H9 (cell line): ENCODE data around the gene NTRK2. TPM values are rescaled to one million over a fixed set of nuclear protein-coding genes. Genes with fewer than 3 reads are reported as not detected.

ENCODE experiments used
- DNase-seq: peaks from one replicate; pipeline ENCODE4 v3.0.0-alpha.2; 2017
- H2AFZ ChIP-seq: one replicate; pipeline ENCODE4 v1.6.1; 2013; ENCODE audit warnings: mild to moderate bottlenecking, low read length, control low read depth, moderate library complexity
- H2AK5ac ChIP-seq: 2 replicates; pipeline ENCODE4 v1.6.1; 2013; ENCODE audit warnings: low read length, control low read depth, mixed read lengths; ENCODE audit not compliant: insufficient read length
- H2BK120ac ChIP-seq: one replicate; pipeline ENCODE4 v1.6.1; 2013; ENCODE audit warnings: low read depth, mild to moderate bottlenecking, low read length, control low read depth, inconsistent platforms; ENCODE audit not compliant: poor library complexity, severe bottlenecking
- H2BK12ac ChIP-seq: 2 replicates; pipeline ENCODE4 v1.6.1; 2013; ENCODE audit warnings: low read length, control low read depth, mixed read lengths, low read depth; ENCODE audit not compliant: insufficient read length
- H2BK15ac ChIP-seq: 2 replicates; pipeline ENCODE4 v1.6.1; 2013; ENCODE audit warnings: low read depth, low read length, control low read depth
- H2BK20ac ChIP-seq: one replicate; pipeline ENCODE4 v1.6.1; 2013; ENCODE audit warnings: low read depth, mild to moderate bottlenecking, low read length, control low read depth, inconsistent platforms; ENCODE audit not compliant: poor library complexity, severe bottlenecking
- H2BK5ac ChIP-seq: 2 replicates; pipeline ENCODE4 v1.6.1; 2013; ENCODE audit warnings: low read length, control low read depth, mixed read lengths; ENCODE audit not compliant: insufficient read length
- H3K14ac ChIP-seq: 2 replicates; pipeline ENCODE4 v1.6.1; 2013; ENCODE audit warnings: low read length, control low read depth; ENCODE audit not compliant: insufficient read depth
- H3K18ac ChIP-seq: 2 replicates; pipeline ENCODE4 v1.6.1; 2013; ENCODE audit warnings: low read depth, mild to moderate bottlenecking, mixed read lengths, low read length, control low read depth; ENCODE audit not compliant: insufficient read length
- H3K23ac ChIP-seq: 2 replicates; pipeline ENCODE4 v1.6.1; 2013; ENCODE audit warnings: low read length, control low read depth, mixed read lengths, low read depth; ENCODE audit not compliant: insufficient read length
- H3K23me2 ChIP-seq: 2 replicates; pipeline ENCODE4 v1.6.1; 2013; ENCODE audit warnings: low read depth, mild to moderate bottlenecking, mixed read lengths, low read length, control low read depth; ENCODE audit not compliant: insufficient read length, poor library complexity, severe bottlenecking
- H3K27ac ChIP-seq: 2 replicates; pipeline ENCODE4 v1.5.1; 2013; ENCODE audit warnings: low read length, control low read depth, mixed read lengths, low read depth; ENCODE audit not compliant: insufficient read length
- H3K27me3 ChIP-seq: 2 replicates; pipeline ENCODE4 v1.6.1; 2013; ENCODE audit warnings: low read length, control low read depth, inconsistent platforms; ENCODE audit not compliant: insufficient read depth
- H3K4ac ChIP-seq: 2 replicates; pipeline ENCODE4 v1.6.1; 2013; ENCODE audit warnings: low read depth, mild to moderate bottlenecking, control low read depth, inconsistent platforms, low read length, moderate library complexity
- H3K4me1 ChIP-seq: 2 replicates; pipeline ENCODE4 v1.6.1; 2013; ENCODE audit warnings: low read length, control low read depth, inconsistent platforms; ENCODE audit not compliant: insufficient read depth
- H3K4me2 ChIP-seq: 2 replicates; pipeline ENCODE4 v1.6.1; 2013; ENCODE audit warnings: low read length, control low read depth, mixed read lengths; ENCODE audit not compliant: insufficient read length, insufficient read depth
- H3K56ac ChIP-seq: 2 replicates; pipeline ENCODE4 v1.6.1; 2013; ENCODE audit warnings: low read depth, mild to moderate bottlenecking, mixed read lengths, low read length, control low read depth; ENCODE audit not compliant: insufficient read length
- H3K79me1 ChIP-seq: 2 replicates; pipeline ENCODE4 v1.6.1; 2013; ENCODE audit warnings: low read depth, mild to moderate bottlenecking, moderate library complexity, low read length, control low read depth, inconsistent platforms; ENCODE audit not compliant: insufficient read depth, poor library complexity, severe bottlenecking
- H3K79me2 ChIP-seq: 2 replicates; pipeline ENCODE4 v1.6.1; 2013; ENCODE audit warnings: low read length, control low read depth, inconsistent platforms; ENCODE audit not compliant: insufficient read depth
- H3K9ac ChIP-seq: 2 replicates; pipeline ENCODE4 v1.6.1; 2013; ENCODE audit warnings: low read length, control low read depth, mixed read lengths; ENCODE audit not compliant: insufficient read length; ENCODE audit errors: extremely low read depth
- H3K9me3 ChIP-seq: one replicate; pipeline ENCODE4 v1.6.1; 2013; ENCODE audit warnings: low read depth, low read length, inconsistent platforms; ENCODE audit not compliant: control insufficient read depth
- H3T11ph ChIP-seq: one replicate; pipeline ENCODE4 v1.6.1; 2013; ENCODE audit warnings: mild to moderate bottlenecking, low read length, control low read depth, inconsistent platforms
- H4K20me1 ChIP-seq: one replicate; pipeline ENCODE4 v1.6.1; 2013; ENCODE audit not compliant: control insufficient read depth, insufficient read length, insufficient read depth
- H4K5ac ChIP-seq: 2 replicates; pipeline ENCODE4 v1.6.1; 2013; ENCODE audit warnings: low read depth, mild to moderate bottlenecking, mixed read lengths, low read length, control low read depth; ENCODE audit not compliant: insufficient read length
- H4K8ac ChIP-seq: replicated peaks from 2 replicates; pipeline ENCODE4 v1.6.1; 2013; ENCODE audit warnings: low read length, control low read depth, mixed read lengths, low read depth; ENCODE audit not compliant: insufficient read length
- H4K91ac ChIP-seq: 2 replicates; pipeline ENCODE4 v1.6.1; 2013; ENCODE audit warnings: low read depth, mild to moderate bottlenecking, moderate library complexity, mixed read lengths, low read length, control low read depth; ENCODE audit not compliant: insufficient read length
- H3K27ac Mint-ChIP-seq, 3 experiments: 2 replicates in 2 of 3; 3 replicates in 1 of 3; pipeline ENCODE4 v1.8.0; 2020 to 2021; ENCODE audit warnings: mixed read lengths in 3 of 3, mild to moderate bottlenecking in 1 of 3, moderate library complexity in 1 of 3
- H3K27me3 Mint-ChIP-seq: 2 replicates; pipeline ENCODE4 v1.8.0; 2021; ENCODE audit warnings: low read depth, mild to moderate bottlenecking, moderate library complexity, mixed read lengths
- H3K36me3 Mint-ChIP-seq, 3 experiments: 2 replicates in 2 of 3; 3 replicates in 1 of 3; pipeline ENCODE4 v1.8.0; 2020 to 2021; ENCODE audit warnings: low read depth in 3 of 3, mixed read lengths in 3 of 3; ENCODE audit not compliant: insufficient read depth in 1 of 3
- H3K4me1 Mint-ChIP-seq, 2 experiments: 2 replicates each; pipeline ENCODE4 v1.8.0; 2020; ENCODE audit warnings: mixed read lengths in 2 of 2
- H3K4me3 Mint-ChIP-seq, 2 experiments: 2 replicates in 1 of 2; 3 replicates in 1 of 2; pipeline ENCODE4 v1.8.0; 2020 to 2021; ENCODE audit warnings: mild to moderate bottlenecking in 2 of 2, mixed read lengths in 2 of 2, moderate library complexity in 1 of 2
- H3K9me3 Mint-ChIP-seq, 2 experiments: 2 replicates in 1 of 2; 3 replicates in 1 of 2; pipeline ENCODE4 v1.8.0; 2020; ENCODE audit warnings: mild to moderate bottlenecking in 2 of 2, mixed read lengths in 2 of 2, moderate library complexity in 1 of 2
- WGBS: extraction: QIAGEN DNeasy Blood & Tissue Kit; methylation state at CpG from one replicate; pipeline ENCODE4 v1.1.7; 2013; ENCODE audit warnings: missing lambda C conversion rate, low lambda C conversion rate, mixed read lengths; ENCODE audit not compliant: insufficient read length; ENCODE audit errors: extremely low coverage; 5-methylcytosine and 5-hydroxymethylcytosine counted together
- total RNA-seq: library from RNA; stranded (reverse); gene quantifications from 2 replicates; pipeline ENCODE4 v1.2.1, GENCODE V29; 2021
- TF ChIP-seq, protein P1 (sequence below): fragments of 200-600 bp; sonication (generic); conservative IDR thresholded peaks from 3 replicates; pipeline ENCODE4 v1.8.0; 2021; ENCODE audit warnings: antibody characterized with exemption, mild to moderate bottlenecking

NTRK2 gene
- total RNA-seq, 1 experiment from 2014 or later = 0.02 TPM

DNA sequence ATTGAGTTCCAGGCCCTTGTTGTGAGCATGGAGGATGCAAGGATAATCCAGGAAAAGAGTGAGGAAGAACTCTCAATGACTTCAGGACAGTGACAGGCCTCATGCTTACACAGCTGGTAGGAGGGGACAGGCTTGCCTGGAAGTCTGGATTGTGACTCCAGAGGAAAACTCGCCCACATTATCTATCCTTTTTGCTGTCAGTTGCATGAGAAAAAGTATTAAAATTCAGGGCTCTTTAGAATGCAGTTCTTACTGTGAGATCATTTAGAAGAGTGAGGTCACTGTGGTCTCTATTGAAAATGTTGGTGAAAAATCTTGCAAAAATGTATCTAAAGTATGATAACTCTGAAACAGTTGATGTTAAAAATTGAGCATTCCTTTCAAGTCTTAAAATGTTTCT is 30.5 kb downstream of the NTRK2 start:
- DNase-seq = no peak
- H4K91ac ChIP-seq = no peak overlapping the region
- H3K27ac Mint-ChIP-seq = no peak overlapping the region

More for the DNA sequence above, 30.5 kb downstream of the NTRK2 start:
- H3K79me2 ChIP-seq = no peaks in the 10 kb centered on the region
- H2BK5ac ChIP-seq = no peak overlapping the region
- Mint-ChIP-seq H3K36me3 (no peaks in the 10 kb centered on the region), H3K9me3 (no peaks in the 10 kb centered on the region), H3K4me3 (no peak overlapping the region), H3K4me1 (peaks cover 11 to 15% of the 10 kb centered on the region in 2 experiments), H3K27me3 (0 out of 2 replicates have a peak, but pooled peaks cover under 1% of the 10 kb centered on the region)
- no peak overlapping the region for H3K4ac ChIP-seq
- no peaks in the 10 kb centered on the region; the same call in 1 of the 2 replicates for H3K4me1 ChIP-seq
- H3K56ac ChIP-seq = no peak overlapping the region
- H3K9ac ChIP-seq = no peak overlapping the region
- H2BK12ac ChIP-seq = no peak overlapping the region
- H2BK120ac ChIP-seq = no peak overlapping the region
- H3K79me1 ChIP-seq = no peaks in the 10 kb centered on the region
- TF ChIP-seq, protein P1, sequence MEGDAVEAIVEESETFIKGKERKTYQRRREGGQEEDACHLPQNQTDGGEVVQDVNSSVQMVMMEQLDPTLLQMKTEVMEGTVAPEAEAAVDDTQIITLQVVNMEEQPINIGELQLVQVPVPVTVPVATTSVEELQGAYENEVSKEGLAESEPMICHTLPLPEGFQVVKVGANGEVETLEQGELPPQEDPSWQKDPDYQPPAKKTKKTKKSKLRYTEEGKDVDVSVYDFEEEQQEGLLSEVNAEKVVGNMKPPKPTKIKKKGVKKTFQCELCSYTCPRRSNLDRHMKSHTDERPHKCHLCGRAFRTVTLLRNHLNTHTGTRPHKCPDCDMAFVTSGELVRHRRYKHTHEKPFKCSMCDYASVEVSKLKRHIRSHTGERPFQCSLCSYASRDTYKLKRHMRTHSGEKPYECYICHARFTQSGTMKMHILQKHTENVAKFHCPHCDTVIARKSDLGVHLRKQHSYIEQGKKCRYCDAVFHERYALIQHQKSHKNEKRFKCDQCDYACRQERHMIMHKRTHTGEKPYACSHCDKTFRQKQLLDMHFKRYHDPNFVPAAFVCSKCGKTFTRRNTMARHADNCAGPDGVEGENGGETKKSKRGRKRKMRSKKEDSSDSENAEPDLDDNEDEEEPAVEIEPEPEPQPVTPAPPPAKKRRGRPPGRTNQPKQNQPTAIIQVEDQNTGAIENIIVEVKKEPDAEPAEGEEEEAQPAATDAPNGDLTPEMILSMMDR = no peak
- H3K27ac ChIP-seq = no peak overlapping the region
- H4K8ac ChIP-seq = no peak overlapping the region
- no peak overlapping the region for H3K18ac ChIP-seq
- no CpG with 5 or more reads among the region's 1 CpG for WGBS
- no peaks in the 10 kb centered on the region for H4K20me1 ChIP-seq
- no peak overlapping the region for H2BK15ac ChIP-seq
- no peak overlapping the region for H3K23ac ChIP-seq
- H3K9me3 ChIP-seq = no peaks in the 10 kb centered on the region
- no peak overlapping the region for H4K5ac ChIP-seq
- no peak overlapping the region for H2BK20ac ChIP-seq
- H3K23me2 ChIP-seq = no peaks in the 10 kb centered on the region
- no peaks in the 10 kb centered on the region for H3K27me3 ChIP-seq
- H2AK5ac ChIP-seq = no peak overlapping the region
- no peak overlapping the region for H3K14ac ChIP-seq
- no peak overlapping the region for H3K4me2 ChIP-seq
- no peak overlapping the region for H2AFZ ChIP-seq
- H3T11ph ChIP-seq = no peak overlapping the region
